ENCODE measurements around the gene ZNF627. TPM values are rescaled to one million over a fixed set of nuclear protein-coding genes. Genes with fewer than 3 reads are reported as not detected.
A peak's percentile ranks its signal among the peaks of the same experiment; 100 is the strongest.

ZNF627 gene
- polyA plus RNA-seq (ENCODE audit: low read depth in 6 of 6) = 10 to 100 TPM in 5 of 6 donors, 1 to 10 TPM in 1; 9.6 to 15.8 (median 13.3) TPM

DNA sequence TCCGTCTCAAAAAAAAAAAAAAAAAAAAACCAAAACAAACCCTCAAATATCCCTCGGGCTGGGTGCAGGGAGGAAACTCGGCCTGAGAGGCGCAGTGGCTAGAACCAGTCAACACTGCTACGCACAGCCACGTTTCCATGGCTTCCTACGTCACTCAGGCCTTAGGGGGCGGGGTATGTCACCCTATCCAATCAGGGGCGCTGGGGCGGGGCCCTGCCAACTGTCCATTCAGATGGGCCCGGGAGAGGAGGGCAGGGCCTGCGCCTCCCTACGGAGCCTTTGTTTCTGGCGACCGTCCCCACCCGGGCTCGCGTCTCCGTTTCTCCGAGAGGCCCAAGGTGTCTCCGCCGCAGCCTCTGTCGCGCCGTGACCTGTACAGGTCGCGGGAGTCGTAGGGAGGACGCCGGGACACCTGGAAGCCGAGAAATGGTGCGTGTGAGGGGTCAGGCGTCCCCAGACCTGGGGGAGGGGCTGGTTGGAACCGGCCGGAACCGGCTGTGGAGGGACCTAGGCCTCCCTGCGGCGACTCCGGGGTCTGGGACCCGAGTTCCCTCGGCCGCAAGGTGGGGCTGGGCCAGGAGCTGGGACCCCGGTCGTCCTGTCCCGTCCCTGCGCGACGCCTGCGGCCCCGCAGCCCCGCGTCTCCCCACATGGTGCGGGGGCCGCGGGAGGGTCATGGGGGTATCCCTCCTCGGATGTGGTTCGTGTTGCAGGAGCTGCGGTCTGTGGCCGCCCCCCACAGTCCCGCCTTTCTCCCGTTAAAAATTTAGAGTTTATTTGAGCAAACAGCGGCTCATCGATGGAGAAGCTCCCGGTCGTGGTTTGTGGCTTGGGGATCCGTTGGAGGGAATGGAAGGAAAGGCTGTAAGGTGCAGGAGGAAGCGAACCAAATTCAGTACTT is at the start of gene ZNF627:
ZNF627 (plus strand) TSS at position 282 of the 901 bp plus-strand sequence; CDS start at position 427, 145 bp downstream.
- ATAC-seq (ENCODE audit: low read depth in 2 of 2) = peak; percentile 97 to 98
- Mint-ChIP-seq H3K36me3 (peaks cover 0 to 6% of the 10 kb centered on the region in 2 donors), H3K27me3 (no peaks in the 10 kb centered on the region), H3K27ac (peak within 1 kb of the TSS; percentile 94 to 96 (median 95)), H3K9me3 (no peaks in the 10 kb centered on the region), H3K4me1 (peaks cover 24 to 52% (median 28%) of the 10 kb centered on the region in 3 donors), H3K4me3 (peak within 1 kb of the TSS; percentile 88 to 95 (median 92))
- peak; percentile 98 for DNase-seq

- ATAC-seq (ENCODE audit: low read depth in 2 of 2) = no peak
- peaks cover 6 to 16% (median 14%) of the 10 kb centered on the region in 3 donors for H3K27me3 Mint-ChIP-seq
- DNase-seq = no peak
- H3K9me3 Mint-ChIP-seq = no peaks in the 10 kb centered on the region
- H3K36me3 Mint-ChIP-seq = no peaks in the 10 kb centered on the region
- H3K4me1 Mint-ChIP-seq = peaks cover 6 to 12% (median 7%) of the 10 kb centered on the region in 3 donors
- no peak overlapping the region for H3K27ac Mint-ChIP-seq
- H3K4me3 Mint-ChIP-seq = peak overlapping the region in 1 of 8 donors; percentile 79
These were observed 49.2 kb upstream of the ZNF627 start for GRCh38 chr19:11547929-11548700.

DNA sequence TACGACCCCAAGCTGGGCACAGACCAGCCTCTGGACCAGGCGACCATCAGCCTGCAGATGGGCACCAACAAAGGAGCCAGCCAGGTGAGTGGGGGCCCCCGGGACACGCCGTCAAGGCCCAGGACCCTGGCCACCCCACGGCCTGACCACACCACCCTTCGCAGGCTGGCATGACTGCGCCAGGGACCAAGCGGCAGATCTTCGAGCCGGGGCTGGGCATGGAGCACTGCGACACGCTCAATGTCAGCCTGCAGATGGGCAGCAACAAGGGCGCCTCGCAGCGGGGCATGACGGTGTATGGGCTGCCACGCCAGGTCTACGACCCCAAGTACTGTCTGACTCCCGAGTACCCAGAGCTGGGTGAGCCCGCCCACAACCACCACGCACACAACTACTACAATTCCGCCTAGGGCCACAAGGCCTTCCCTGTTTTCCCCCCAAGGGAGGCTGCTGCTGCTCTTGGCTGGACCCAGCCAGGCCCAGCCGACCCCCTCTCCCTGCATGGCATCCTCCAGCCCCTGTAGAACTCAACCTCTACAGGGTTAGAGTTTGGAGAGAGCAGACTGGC is 47.8 kb upstream of the ZNF627 start:
- Mint-ChIP-seq H3K27me3 (peaks cover 0 to 7% (median 6%) of the 10 kb centered on the region in 3 donors), H3K9me3 (no peaks in the 10 kb centered on the region), H3K27ac (no peak overlapping the region), H3K36me3 (no peaks in the 10 kb centered on the region), H3K4me1 (peaks cover 16 to 18% (median 17%) of the 10 kb centered on the region in 3 donors), H3K4me3 (no peak overlapping the region)
- no peak for DNase-seq
- ATAC-seq (ENCODE audit: low read depth in 2 of 2) = no peak

- Mint-ChIP-seq H3K4me1 (peaks cover 13 to 22% (median 17%) of the 10 kb centered on the region in 3 donors), H3K27me3 (peaks cover 0 to 2% (median under 1%) of the 10 kb centered on the region in 3 donors), H3K9me3 (no peaks in the 10 kb centered on the region), H3K4me3 (no peak overlapping the region), H3K27ac (peak overlapping the region in 2 of 6 donors; percentile 27 to 84), H3K36me3 (no peaks in the 10 kb centered on the region)
- DNase-seq = no peak
- ATAC-seq (ENCODE audit: low read depth in 2 of 2) = no peak
These were observed 47.0 kb upstream of the ZNF627 start for GRCh38 chr19:11550265-11550664.

- Mint-ChIP-seq H3K4me3 (no peak overlapping the region), H3K4me1 (peaks cover 26 to 36% (median 29%) of the 10 kb centered on the region in 3 donors), H3K27ac (peak overlapping the region in 3 of 6 donors; percentile 16 to 82 (median 47)), H3K9me3 (no peaks in the 10 kb centered on the region), H3K36me3 (no peaks in the 10 kb centered on the region), H3K27me3 (no peaks in the 10 kb centered on the region)
- no peak for ATAC-seq (ENCODE audit: low read depth in 2 of 2)
- DNase-seq = no peak
These were observed 45.6 kb upstream of the ZNF627 start for GRCh38 chr19:11551603-11552235.

DNA sequence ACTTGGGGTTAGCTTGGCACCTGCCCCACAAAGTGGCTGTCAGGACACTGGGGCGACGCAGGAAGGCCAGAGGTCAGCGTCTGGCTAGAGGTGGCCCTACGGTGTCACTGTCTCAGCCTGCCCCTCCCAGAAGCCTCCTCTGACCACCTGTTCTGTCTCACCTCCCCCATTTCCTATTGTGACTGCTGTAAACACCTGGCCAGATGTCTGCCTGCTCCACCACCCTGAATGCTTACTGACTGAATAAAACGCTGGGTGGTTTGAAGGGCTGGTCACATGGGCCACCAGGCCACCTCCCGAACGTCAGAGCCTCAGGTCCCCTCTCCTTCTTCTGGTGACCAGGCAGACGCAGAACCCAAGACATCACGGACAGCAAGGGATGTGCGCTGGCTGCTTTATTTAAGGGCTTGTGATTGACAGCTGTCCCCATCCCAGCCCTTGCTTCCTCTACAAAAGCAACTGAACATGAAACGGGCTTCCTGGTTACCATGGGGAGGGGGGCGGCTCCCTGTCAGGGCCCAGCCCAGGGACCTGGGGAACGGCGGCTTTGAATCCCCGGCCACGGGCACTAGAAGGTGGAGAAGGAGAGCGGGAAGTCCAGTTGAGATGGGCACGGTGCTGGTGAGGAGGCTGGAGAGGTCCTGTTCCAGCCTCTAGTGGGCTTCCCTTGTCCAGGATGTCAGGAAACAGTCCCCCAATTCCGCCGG is 44.5 kb upstream of the ZNF627 start:
- ATAC-seq (ENCODE audit: low read depth in 2 of 2) = no peak

DNA sequence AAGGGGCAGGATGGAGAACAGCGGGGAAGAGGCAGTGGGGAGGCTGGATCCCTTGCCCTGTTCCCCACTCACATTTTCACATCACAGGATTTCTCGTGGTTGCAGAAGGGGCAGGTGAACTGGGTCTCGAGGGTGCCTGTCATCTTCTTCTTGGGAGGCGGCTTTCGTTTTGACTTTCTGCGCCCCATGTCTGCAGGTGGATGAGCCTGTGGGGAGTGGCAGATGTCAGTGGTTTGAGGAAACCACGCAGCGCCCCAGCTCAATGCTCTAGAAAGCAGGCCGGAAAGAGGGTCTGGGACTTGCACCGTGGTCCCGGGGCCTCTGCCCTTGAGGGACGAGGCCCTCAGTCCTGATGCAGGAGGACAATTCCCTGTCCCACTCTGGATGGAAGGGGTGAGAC is 43.1 kb upstream of the ZNF627 start:
- peak overlapping the region in 6 of 8 donors; percentile 22 to 81 (median 32) for H3K4me3 Mint-ChIP-seq
- peak; percentile 17 for DNase-seq
- peak overlapping the region in 5 of 6 donors; percentile 47 to 89 (median 82) for H3K27ac Mint-ChIP-seq
- no peaks in the 10 kb centered on the region for H3K36me3 Mint-ChIP-seq
- H3K4me1 Mint-ChIP-seq = peaks cover 38 to 55% (median 47%) of the 10 kb centered on the region in 3 donors
- H3K27me3 Mint-ChIP-seq = no peaks in the 10 kb centered on the region
- peak; percentile 10 to 40 for ATAC-seq (ENCODE audit: low read depth in 2 of 2)
- no peaks in the 10 kb centered on the region for H3K9me3 Mint-ChIP-seq

More for the DNA sequence above, 44.5 kb upstream of the ZNF627 start:
- no peaks in the 10 kb centered on the region for H3K27me3 Mint-ChIP-seq
- no peak for DNase-seq
- peak overlapping the region in 1 of 6 donors; percentile 82 for H3K27ac Mint-ChIP-seq
- peaks cover 31 to 46% (median 36%) of the 10 kb centered on the region in 3 donors for H3K4me1 Mint-ChIP-seq
- no peaks in the 10 kb centered on the region for H3K36me3 Mint-ChIP-seq
- peak overlapping the region in 2 of 8 donors; percentile 41 to 43 for H3K4me3 Mint-ChIP-seq
- H3K9me3 Mint-ChIP-seq = no peaks in the 10 kb centered on the region

GRCh38 chr19:11555246-11555645 is 42.0 kb upstream of the ZNF627 start:
- H3K27me3 Mint-ChIP-seq = no peaks in the 10 kb centered on the region
- peaks cover 44 to 64% (median 53%) of the 10 kb centered on the region in 3 donors for H3K4me1 Mint-ChIP-seq

GRCh38 chr19:11556634-11557420 is 40.5 kb upstream of the ZNF627 start:
- H3K27ac Mint-ChIP-seq = peak overlapping the region in 3 of 6 donors; percentile 54 to 91 (median 89)
- H3K4me1 Mint-ChIP-seq = peaks cover 53 to 72% (median 62%) of the 10 kb centered on the region in 3 donors
- ATAC-seq (ENCODE audit: low read depth in 2 of 2) (no peak), DNase-seq (no peak)
- H3K9me3 Mint-ChIP-seq = no peaks in the 10 kb centered on the region
- H3K36me3 Mint-ChIP-seq = no peaks in the 10 kb centered on the region
- no peaks in the 10 kb centered on the region for H3K27me3 Mint-ChIP-seq
- H3K4me3 Mint-ChIP-seq = peak overlapping the region in 7 of 8 donors; percentile 4 to 99 (median 90)

More at GRCh38 chr19:11555246-11555645, 42.0 kb upstream of the ZNF627 start:
- no peaks in the 10 kb centered on the region for H3K36me3 Mint-ChIP-seq
- DNase-seq = no peak
- peak overlapping the region in 3 of 6 donors; percentile 0 to 92 (median 88) for H3K27ac Mint-ChIP-seq
- no peaks in the 10 kb centered on the region for H3K9me3 Mint-ChIP-seq
- H3K4me3 Mint-ChIP-seq = peak overlapping the region in 5 of 8 donors; percentile 9 to 42 (median 35)
- no peak for ATAC-seq (ENCODE audit: low read depth in 2 of 2)

DNA sequence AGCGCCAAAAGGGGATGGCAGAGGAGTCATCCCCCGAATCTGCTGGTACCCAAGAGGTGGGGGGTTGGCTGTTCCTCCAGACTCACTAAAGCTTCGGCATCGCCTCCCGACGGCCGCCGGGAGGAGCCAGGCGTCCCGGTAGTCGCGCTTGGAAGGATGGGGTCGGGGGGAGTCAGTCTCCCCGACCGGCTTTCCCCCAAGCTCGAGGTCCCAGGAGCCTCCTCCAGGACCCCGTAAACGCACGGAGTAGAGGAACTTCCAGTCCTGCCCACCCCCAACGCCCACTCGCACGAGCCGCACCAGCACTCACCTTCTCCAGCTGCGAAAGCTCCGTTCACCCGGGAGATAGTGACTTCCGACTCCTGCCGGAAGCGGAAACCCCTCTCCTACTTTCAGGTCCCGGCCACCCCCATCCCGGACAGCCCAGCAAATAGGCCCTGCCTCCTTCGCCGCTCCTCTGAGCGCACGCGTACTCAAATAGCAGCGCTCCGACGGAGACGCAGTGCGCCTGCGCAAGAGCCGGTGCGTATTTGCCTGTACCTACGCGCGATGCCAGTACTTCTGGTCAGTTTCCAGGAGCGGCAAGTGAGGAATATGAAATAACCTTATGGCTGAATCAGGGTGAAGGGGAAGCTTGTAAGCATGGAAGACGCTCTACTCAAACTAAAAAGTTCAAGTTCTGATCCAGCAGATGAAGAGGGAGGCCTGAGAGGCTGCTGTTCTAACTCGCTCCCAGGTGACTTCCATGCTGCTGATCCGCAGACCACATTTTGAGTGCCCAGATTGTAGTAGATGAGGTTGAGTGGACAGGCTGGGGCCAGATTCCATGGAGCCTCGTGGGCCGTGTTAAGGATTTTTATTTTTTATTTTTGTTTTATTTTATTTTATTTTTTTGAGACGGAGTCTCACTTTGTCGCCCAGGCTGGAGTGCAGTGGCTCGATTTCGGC is 38.1 kb upstream of the ZNF627 start, which contains the start of gene ELOF1:
ELOF1 (minus strand) TSS at position 350 of the 948 bp plus-strand sequence. CDS start 4,883 bp downstream, outside the sequence.
- Mint-ChIP-seq H3K36me3 (no peaks in the 10 kb centered on the region), H3K9me3 (no peaks in the 10 kb centered on the region), H3K27ac (peak within 1 kb of the TSS; percentile 91 to 99 (median 98)), H3K4me3 (peak within 1 kb of the TSS; percentile 90 to 100 (median 99)), H3K27me3 (no peaks in the 10 kb centered on the region), H3K4me1 (peaks cover 49 to 74% (median 58%) of the 10 kb centered on the region in 3 donors)
- peak; percentile 93 for DNase-seq
- peak; percentile 83 to 86 for ATAC-seq (ENCODE audit: low read depth in 2 of 2)
